Liver (tissue), 3 donors: ENCODE results near the gene IGSF1.

ENCODE experiments used
- CTCF ChIP-seq: fragments of 150-350 bp; IDR thresholded peaks from 2 replicates; pipeline ENCODE4 v1.5.1; 2017; ENCODE audit warnings: improper control_type of control experiment, low read depth, low read length; ENCODE audit not compliant: missing input control
- EGR1 ChIP-seq, 2 donors: IDR thresholded peaks; 2 replicates each; pipeline ENCODE4 v1.6.1; 2016 to 2018; ENCODE audit warnings: antibody characterized with exemption in 2 of 2, low read depth in 2 of 2
- FOXA1 ChIP-seq: IDR thresholded peaks from 2 replicates; pipeline ENCODE4 v1.6.1; 2016; ENCODE audit warnings: antibody characterized with exemption
- JUND ChIP-seq, 2 donors: IDR thresholded peaks; 2 replicates each; pipeline ENCODE4 v1.6.1; 2016; ENCODE audit warnings: antibody characterized with exemption in 2 of 2
- MAX ChIP-seq: IDR thresholded peaks from 2 replicates; pipeline ENCODE4 v1.6.1; 2016; ENCODE audit warnings: antibody characterized with exemption
- RAD21 ChIP-seq, 2 donors: IDR thresholded peaks; 2 replicates each; pipeline ENCODE4 v1.6.1; 2016; ENCODE audit warnings: antibody characterized with exemption in 2 of 2, mild to moderate bottlenecking in 2 of 2
- REST ChIP-seq: IDR thresholded peaks from 2 replicates; pipeline ENCODE4 v1.6.1; 2016; ENCODE audit warnings: antibody characterized with exemption, mild to moderate bottlenecking
- RXRA ChIP-seq, 2 donors: IDR thresholded peaks; 2 replicates each; pipeline ENCODE4 v1.6.1; 2017 to 2018; ENCODE audit warnings: antibody characterized with exemption in 2 of 2, mild to moderate bottlenecking in 1 of 2
- SP1 ChIP-seq: IDR thresholded peaks from 2 replicates; pipeline ENCODE4 v1.6.1; 2018; ENCODE audit warnings: antibody characterized with exemption, mild to moderate bottlenecking
- TAF1 ChIP-seq: conservative IDR thresholded peaks from 2 replicates; pipeline ENCODE4 v1.6.1; 2016; ENCODE audit warnings: antibody characterized with exemption, mild to moderate bottlenecking
- YY1 ChIP-seq: IDR thresholded peaks from 2 replicates; pipeline ENCODE4 v1.6.1; 2016; ENCODE audit warnings: antibody characterized with exemption, mild to moderate bottlenecking
- ZBTB33 ChIP-seq: IDR thresholded peaks from 2 replicates; pipeline ENCODE4 v1.6.1; 2016; ENCODE audit warnings: antibody characterized with exemption
- TF ChIP-seq, protein P1 (sequence below): IDR thresholded peaks from 2 replicates; pipeline ENCODE4 v1.6.1; 2016; ENCODE audit warnings: antibody characterized with exemption
- donor health status: healthy.
- donor health status: healthy.

- TF ChIP-seq CTCF, result no peak
- TF ChIP-seq ZBTB33, result no peak
- no peak for TF ChIP-seq JUND (IDR thresholded peaks at IDR 0.05)
- no peak for TF ChIP-seq TAF1
- no peak for TF ChIP-seq YY1
- TF ChIP-seq, protein P1, sequence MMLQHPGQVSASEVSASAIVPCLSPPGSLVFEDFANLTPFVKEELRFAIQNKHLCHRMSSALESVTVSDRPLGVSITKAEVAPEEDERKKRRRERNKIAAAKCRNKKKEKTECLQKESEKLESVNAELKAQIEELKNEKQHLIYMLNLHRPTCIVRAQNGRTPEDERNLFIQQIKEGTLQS, result no peak
- no peak for TF ChIP-seq RAD21 (IDR thresholded peaks at IDR 0.05)
- no peak for TF ChIP-seq REST
- no peak for TF ChIP-seq SP1
- no peak for TF ChIP-seq EGR1 (IDR thresholded peaks at IDR 0.05; ENCODE audit: low read depth in 2 of 2)
- TF ChIP-seq MAX, result no peak
- TF ChIP-seq FOXA1, result no peak
- no peak for TF ChIP-seq RXRA (IDR thresholded peaks at IDR 0.05)
These were observed 64.0 kb downstream of the IGSF1 start for GRCh38 chrX:131225078-131225477.
